CD4-positive, alpha-beta T cell (primary cell): ENCODE measurements around the gene MEIOC. TPM values are rescaled to one million over a fixed set of nuclear protein-coding genes. Genes with fewer than 3 reads are reported as not detected.

ENCODE experiments used
- ATAC-seq: fragments of 200-7000 bp; cut with Tn5 transposase; one replicate; pipeline ENCODE4 v1.10.0; 2022; ENCODE audit warnings: mild to moderate bottlenecking; ENCODE audit not compliant: poor library complexity
- CTCF ChIA-PET: fragments of 350-600 bp; sonication (Branson Sonifier 250); formaldehyde crosslinking; loops from one replicate; lab custom pipeline; 2021; ENCODE audit warnings: antibody characterized with exemption, inconsistent platforms; lab: Charles Lee
- POLR2A ChIA-PET: fragments of 350-600 bp; sonication (Branson Sonifier 250); formaldehyde crosslinking; loops from one replicate; lab custom pipeline; 2021; ENCODE audit warnings: antibody characterized with exemption, inconsistent platforms; lab: Charles Lee
- DNase-seq, 14 experiments: peaks; one replicate each; pipeline ENCODE4 v3.0.0-alpha.2; 2013 to 2020; ENCODE audit warnings: mixed read lengths in 2 of 14
- H3K27ac ChIP-seq, 2 donors: one replicate each; pipeline versions ENCODE4 v1.5.1 to v1.7.0; 2013; ENCODE audit warnings: low read length in 2 of 2, low read depth in 1 of 2, mild to moderate bottlenecking in 1 of 2
- H3K27me3 ChIP-seq, 2 experiments: 1 replicate in 1 of 2; 2 replicates in 1 of 2; pipeline versions ENCODE4 v1.6.1 to v1.7.0; 2013; ENCODE audit warnings: low read length in 2 of 2, control low read depth in 1 of 2, mild to moderate bottlenecking in 1 of 2, moderate library complexity in 1 of 2; ENCODE audit not compliant: insufficient read depth in 2 of 2, control insufficient read depth in 1 of 2
- H3K36me3 ChIP-seq: one replicate; pipeline ENCODE4 v1.6.1; 2013; ENCODE audit warnings: low read length, control low read depth; ENCODE audit not compliant: insufficient read depth
- H3K4me1 ChIP-seq: one replicate; pipeline ENCODE4 v1.6.1; 2013; ENCODE audit warnings: low read length, control low read depth; ENCODE audit not compliant: insufficient read depth
- H3K4me3 ChIP-seq: one replicate; pipeline ENCODE4 v1.5.1; 2013; ENCODE audit warnings: mild to moderate bottlenecking, low read length, moderate library complexity
- H3K9me3 ChIP-seq, 2 experiments: 1 replicate in 1 of 2; 2 replicates in 1 of 2; pipeline versions ENCODE4 v1.6.1 to v1.7.0; 2013; ENCODE audit warnings: low read length in 2 of 2, mild to moderate bottlenecking in 2 of 2, control low read depth in 1 of 2, moderate library complexity in 1 of 2; ENCODE audit not compliant: control insufficient read depth in 1 of 2, insufficient read depth in 1 of 2
- H3K27ac Mint-ChIP-seq: one replicate; pipeline ENCODE4 v1.8.0; 2020; ENCODE audit warnings: mixed read lengths
- H3K27me3 Mint-ChIP-seq: one replicate; pipeline ENCODE4 v1.8.0; 2021; ENCODE audit warnings: mixed read lengths
- H3K36me3 Mint-ChIP-seq: one replicate; pipeline ENCODE4 v1.8.0; 2021; ENCODE audit warnings: low read depth, mixed read lengths
- H3K4me1 Mint-ChIP-seq: one replicate; pipeline ENCODE4 v1.8.0; 2021; ENCODE audit warnings: low read depth, mixed read lengths
- H3K4me3 Mint-ChIP-seq: one replicate; pipeline ENCODE4 v1.8.0; 2020; ENCODE audit warnings: mild to moderate bottlenecking, mixed read lengths
- H3K9me3 Mint-ChIP-seq: one replicate; pipeline ENCODE4 v1.8.0; 2020; ENCODE audit warnings: mixed read lengths
- CTCF ChIP-seq: fragments of 200-600 bp; IDR thresholded peaks from one replicate; pipeline ENCODE4 v1.8.0; 2022; ENCODE audit warnings: antibody characterized with exemption, mild to moderate bottlenecking
- intact Hi-C, 2 experiments: fragments of 100-400 bp; cut with DNase I in 1 of 2; cut with micrococcal nuclease in 1 of 2; formaldehyde crosslinking; loops; one replicate each; pipeline versions ENCODE4 v1.15.1 to v1.9.0; 2023 to 2025; cut with DNase I, micrococcal nuclease
- total RNA-seq, 174 experiments: library from RNA in 2 of 174; stranded (reverse) in 2 of 174; gene quantifications; one replicate each; pipeline ENCODE4 v1.2.3 and lab custom pipeline; 2021 to 2026

MEIOC gene
- total RNA-seq, 2 experiments from 2014 or later: 0.08 TPM; not detected in 1

- no peak overlapping the region for H3K27ac ChIP-seq
- CTCF ChIA-PET: no interaction called here
- Mint-ChIP-seq H3K27me3 (peaks cover 49% of the 10 kb centered on the region), H3K4me1 (peaks cover 8% of the 10 kb centered on the region), H3K36me3 (no peaks in the 10 kb centered on the region), H3K27ac (no peak overlapping the region), H3K9me3 (no peaks in the 10 kb centered on the region), H3K4me3 (no peak overlapping the region)
- H3K27me3 ChIP-seq: peaks cover 18 to 35% of the 10 kb centered on the region in 2 experiments
- H3K9me3 ChIP-seq: peaks cover 0 to 16% of the 10 kb centered on the region in 2 experiments
- no peak for TF ChIP-seq CTCF
- POLR2A ChIA-PET: no interaction called here
- intact Hi-C loops: no loop called here
- no peaks in the 10 kb centered on the region for H3K36me3 ChIP-seq
- no peak overlapping the region for H3K4me3 ChIP-seq
- ATAC-seq (no peak), DNase-seq (no peak)
- H3K4me1 ChIP-seq: peaks cover 11% of the 10 kb centered on the region
Measured at GRCh38 chr17:44653954-44654353, 2.3 kb upstream of the MEIOC start.

GRCh38 chr17:44661835-44662234 lies 5.6 kb downstream of the MEIOC start:
- H3K4me1 ChIP-seq: peaks cover 3% of the 10 kb centered on the region
- ATAC-seq (no peak), DNase-seq (no peak)
- intact Hi-C loops: no loop called here
- no peak for TF ChIP-seq CTCF
- H3K9me3 ChIP-seq: peaks cover 0 to 4% of the 10 kb centered on the region in 2 experiments
- H3K4me3 Mint-ChIP-seq: no peak overlapping the region
- H3K36me3 Mint-ChIP-seq: no peaks in the 10 kb centered on the region
- H3K27me3 ChIP-seq: peaks cover 8 to 14% of the 10 kb centered on the region in 2 experiments
- H3K36me3 ChIP-seq: no peaks in the 10 kb centered on the region
- H3K27ac Mint-ChIP-seq: no peak overlapping the region
- H3K9me3 Mint-ChIP-seq: no peaks in the 10 kb centered on the region
- CTCF ChIA-PET: no interaction called here
- peaks cover 4% of the 10 kb centered on the region for H3K4me1 Mint-ChIP-seq
- peaks cover 20% of the 10 kb centered on the region for H3K27me3 Mint-ChIP-seq
- H3K4me3 ChIP-seq: no peak overlapping the region
- POLR2A ChIA-PET: no interaction called here
- no peak overlapping the region for H3K27ac ChIP-seq

GRCh38 chr17:44663095-44663494 lies 6.8 kb downstream of the MEIOC start:
- Histone ChIP-seq H3K36me3 (no peaks in the 10 kb centered on the region), H3K4me3 (no peak overlapping the region), H3K9me3 (no peaks in the 10 kb centered on the region), H3K27ac (no peak overlapping the region), H3K4me1 (no peaks in the 10 kb centered on the region), H3K27me3 (peaks cover 2 to 9% of the 10 kb centered on the region in 2 experiments)
- DNase-seq (no peak), ATAC-seq (no peak)
- CTCF ChIA-PET: no interaction called here
- H3K27me3 Mint-ChIP-seq: peaks cover 15% of the 10 kb centered on the region
- H3K36me3 Mint-ChIP-seq: no peaks in the 10 kb centered on the region
- intact Hi-C loops: no loop called here
- no peaks in the 10 kb centered on the region for H3K9me3 Mint-ChIP-seq
- H3K4me3 Mint-ChIP-seq: no peak overlapping the region
- POLR2A ChIA-PET: no interaction called here
- no peak overlapping the region for H3K27ac Mint-ChIP-seq
- no peaks in the 10 kb centered on the region for H3K4me1 Mint-ChIP-seq
- no peak for TF ChIP-seq CTCF
